Measurements from ENCODE around the gene RASAL2. TPM values are rescaled to one million over a fixed set of nuclear protein-coding genes. Genes with fewer than 3 reads are reported as not detected.

The RASAL2 gene
- total RNA-seq, 1 experiment from 2014 or later = 22.2 TPM

- no peak overlapping the region for H3K23ac ChIP-seq (ENCODE audit: insufficient read length, low read depth, low read length)
- no peak overlapping the region for H2AK5ac ChIP-seq (ENCODE audit: insufficient read length, low read length)
- no peak overlapping the region for H2AFZ ChIP-seq (ENCODE audit: low read length)
- no peak overlapping the region for H3K4me2 ChIP-seq (ENCODE audit: insufficient read depth, insufficient read length, low read length)
- no peak for TF ChIP-seq CTCF (conservative IDR thresholded peaks at IDR 0.05)
- H2BK20ac ChIP-seq (ENCODE audit: low read depth, low read length, poor library complexity, severe bottlenecking) = no peak overlapping the region
- H3K36me3 Mint-ChIP-seq (ENCODE audit: insufficient read depth in 1 of 3, low read depth in 3 of 3) = no peaks in the 10 kb centered on the region
- no peak overlapping the region for H3K14ac ChIP-seq (ENCODE audit: insufficient read depth, low read length)
- H2BK12ac ChIP-seq (ENCODE audit: insufficient read length, low read depth, low read length) = no peak overlapping the region
- H3K27me3 Mint-ChIP-seq (ENCODE audit: low read depth) = no peaks in the 10 kb centered on the region
- H3K4me3 Mint-ChIP-seq = no peak overlapping the region
- no CpG with 5 or more reads among the region's 2 CpGs for WGBS (ENCODE audit: extremely low coverage, insufficient read length, low lambda C conversion rate)
- no peak overlapping the region for H4K8ac ChIP-seq (replicated peaks; ENCODE audit: insufficient read length, low read depth, low read length)
- H3K4me1 ChIP-seq (ENCODE audit: insufficient read depth, low read length) = 0 out of 2 replicates have a peak, but pooled peaks cover 4% of the 10 kb centered on the region
- no peaks in the 10 kb centered on the region for H3K9me3 Mint-ChIP-seq
- no peak overlapping the region for H3K56ac ChIP-seq (ENCODE audit: insufficient read length, low read depth, low read length)
- H4K20me1 ChIP-seq (ENCODE audit: control insufficient read depth, insufficient read depth, insufficient read length) = no peaks in the 10 kb centered on the region
- no peak overlapping the region for H3K9ac ChIP-seq (ENCODE audit: extremely low read depth, insufficient read length, low read length)
- DNase-seq = no peak
- H4K91ac ChIP-seq (ENCODE audit: insufficient read length, low read depth, low read length) = no peak overlapping the region
- H3K4me1 Mint-ChIP-seq = peaks cover 19 to 26% of the 10 kb centered on the region in 2 experiments
- H3T11ph ChIP-seq (ENCODE audit: low read length) = no peak overlapping the region
- H3K4ac ChIP-seq (ENCODE audit: low read depth, low read length) = no peak overlapping the region
- no peaks in the 10 kb centered on the region for H3K27me3 ChIP-seq (ENCODE audit: insufficient read depth, low read length)
- no peak overlapping the region for H2BK15ac ChIP-seq (ENCODE audit: low read depth, low read length)
- no peak overlapping the region for H2BK5ac ChIP-seq (ENCODE audit: insufficient read length, low read length)
- H4K5ac ChIP-seq (ENCODE audit: insufficient read length, low read depth, low read length) = no peak overlapping the region
- H3K79me2 ChIP-seq (ENCODE audit: insufficient read depth, low read length) = peaks cover 12% of the 10 kb centered on the region; the same call in 1 of the 2 replicates
- 0 out of 7 replicates have a peak overlapping the region, but pooled peaks of 1 of the 3 experiments have one; percentile 25 for H3K27ac Mint-ChIP-seq
- no peak overlapping the region for H3K27ac ChIP-seq (ENCODE audit: insufficient read length, low read depth, low read length)
- H3K18ac ChIP-seq (ENCODE audit: insufficient read length, low read depth, low read length) = no peak overlapping the region
- no peak overlapping the region for H2BK120ac ChIP-seq (ENCODE audit: low read depth, low read length, poor library complexity, severe bottlenecking)
- H3K23me2 ChIP-seq (ENCODE audit: insufficient read length, low read depth, low read length, poor library complexity, severe bottlenecking) = no peaks in the 10 kb centered on the region
- H3K9me3 ChIP-seq (ENCODE audit: control insufficient read depth, low read depth, low read length) = no peaks in the 10 kb centered on the region
- H3K79me1 ChIP-seq (ENCODE audit: insufficient read depth, low read depth, low read length, poor library complexity, severe bottlenecking) = peaks cover 4% of the 10 kb centered on the region
These were observed 7.3 kb downstream of the RASAL2 start for GRCh38 chr1:178101266-178101630.
